ENCODE measurements around the gene ZNF516.

The ZNF516 gene

GRCh38 chr18:76446321-76447257 is 48.5 kb downstream of the ZNF516 start:
- DNase-seq (ENCODE audit: low spot score), result no peak
- in situ Hi-C loops (cut with MboI; ENCODE audit: low sequenced_read_pairs, unreplicated experiment), result no loop called here
- no peak for TF ChIP-seq CTCF (IDR thresholded peaks at IDR 0.05; ENCODE audit: borderline replicate concordance, control extremely low read depth, extremely low read depth, insufficient read depth, missing control alignments)

GRCh38 chr18:76445741-76446232 is 49.3 kb downstream of the ZNF516 start:
- TF ChIP-seq CTCF (IDR thresholded peaks at IDR 0.05; ENCODE audit: borderline replicate concordance, control extremely low read depth, extremely low read depth, insufficient read depth, missing control alignments), result no peak
- in situ Hi-C loops (cut with MboI; ENCODE audit: low sequenced_read_pairs, unreplicated experiment), result no loop called here
- no peak for DNase-seq (ENCODE audit: low spot score)

- TF ChIP-seq CTCF (IDR thresholded peaks at IDR 0.05; ENCODE audit: borderline replicate concordance, control extremely low read depth, extremely low read depth, insufficient read depth, missing control alignments), result no peak
- DNase-seq (ENCODE audit: low spot score), result no peak
- in situ Hi-C loops (cut with MboI; ENCODE audit: low sequenced_read_pairs, unreplicated experiment), result no loop called here
These were observed 49.8 kb downstream of the ZNF516 start for GRCh38 chr18:76445275-76445674.

GRCh38 chr18:76444446-76445105 is 50.5 kb downstream of the ZNF516 start:
- no peak for DNase-seq (ENCODE audit: low spot score)
- in situ Hi-C loops (cut with MboI; ENCODE audit: low sequenced_read_pairs, unreplicated experiment), result no loop called here
- no peak for TF ChIP-seq CTCF (IDR thresholded peaks at IDR 0.05; ENCODE audit: borderline replicate concordance, control extremely low read depth, extremely low read depth, insufficient read depth, missing control alignments)

GRCh38 chr18:76443519-76444445 is 51.3 kb downstream of the ZNF516 start:
- TF ChIP-seq CTCF (IDR thresholded peaks at IDR 0.05; ENCODE audit: borderline replicate concordance, control extremely low read depth, extremely low read depth, insufficient read depth, missing control alignments), result no peak
- DNase-seq (ENCODE audit: low spot score), result no peak
- in situ Hi-C loops (cut with MboI; ENCODE audit: low sequenced_read_pairs, unreplicated experiment), result no loop called here
